Hepatocyte (in vitro differentiated cells): ENCODE data around the gene PRSS22.

ENCODE experiments used
- CTCF ChIP-seq: fragments of 200-600 bp; sonication (generic); IDR thresholded peaks from 2 replicates; pipeline ENCODE4 v1.5.1; 2016; ENCODE audit warnings: antibody characterized with exemption, mild to moderate bottlenecking; ENCODE audit not compliant: poor library complexity
- EZH2 ChIP-seq: fragments of 200-600 bp; sonication (generic); IDR thresholded peaks from 2 replicates; pipeline ENCODE4 v1.6.1; 2016; ENCODE audit warnings: antibody characterized with exemption, mild to moderate bottlenecking, borderline replicate concordance
- EZH2phosphoT487 ChIP-seq: fragments of 200-600 bp; sonication (generic); IDR thresholded peaks from one replicate; pipeline ENCODE4 v1.6.1; 2018; ENCODE audit warnings: antibody characterized with exemption, mild to moderate bottlenecking, low read depth, moderate library complexity; ENCODE audit not compliant: unreplicated experiment, severe bottlenecking

- TF ChIP-seq CTCF (no peak), EZH2 (no peak), EZH2phosphoT487 (no peak)
Observed at GRCh38 chr16:2843526-2843925, 14.4 kb downstream of the PRSS22 start.
